OCI-LY1 (cell line): Measurements from ENCODE around the gene SLC12A7.

Source experiments
- CTCF ChIP-seq: fragments of 200-600 bp; sonication (generic), shearing (Covaris generic); IDR thresholded peaks from 2 replicates; pipeline ENCODE4 v1.5.1; 2017; ENCODE audit warnings: mild to moderate bottlenecking, antibody characterized with exemption, low read length, moderate library complexity, mixed read lengths
- EZH2 ChIP-seq: fragments of 200-600 bp; sonication (generic), shearing (Covaris generic); IDR thresholded peaks from 2 replicates; pipeline ENCODE4 v1.8.0; 2017; ENCODE audit warnings: borderline replicate concordance, mixed run types, mild to moderate bottlenecking, antibody characterized with exemption, low read length, moderate library complexity, mixed read lengths

GRCh38 chr5:1011226-1011631 lies 100.6 kb downstream of the SLC12A7 start:
- TF ChIP-seq CTCF (peak; percentile 69), EZH2 (no peak)
